H1 (cell line): ENCODE results near the gene ZIC5.

Experiments
- ASH2L ChIP-seq: fragments of 200-600, 300-600 bp; sonication (generic); IDR thresholded peaks from one replicate; pipeline ENCODE4 v1.7.1; 2017; ENCODE audit warnings: low read length
- CHD1 ChIP-seq: IDR thresholded peaks from 2 replicates; pipeline ENCODE4 v1.6.1; 2012; ENCODE audit warnings: low read depth, low read length, improper control_type of control experiment
- EZH2 ChIP-seq: fragments of 200-600 bp; sonication (generic); IDR thresholded peaks from 2 replicates; pipeline ENCODE4 v1.7.1; 2012; ENCODE audit warnings: low read depth, mild to moderate bottlenecking, moderate library complexity, low read length, inconsistent platforms; ENCODE audit not compliant: severe bottlenecking
- POLR2AphosphoS5 ChIP-seq: IDR thresholded peaks from 2 replicates; pipeline ENCODE4 v1.6.1; 2011; ENCODE audit warnings: low read depth, low read length
- SIRT6 ChIP-seq: IDR thresholded peaks from one replicate; pipeline ENCODE4 v1.7.1; 2012; ENCODE audit warnings: low read length, inconsistent platforms
- SP2 ChIP-seq: IDR thresholded peaks from 2 replicates; pipeline ENCODE4 v1.6.1; 2012; ENCODE audit warnings: mild to moderate bottlenecking, low read length, inconsistent platforms
- TF ChIP-seq, protein P1 (sequence below), 3 experiments: IDR thresholded peaks; 1 replicate in 2 of 3; 2 replicates in 1 of 3; pipeline versions ENCODE4 v1.5.1 to v1.6.1; 2011; ENCODE audit warnings: low read length in 3 of 3, mild to moderate bottlenecking in 3 of 3, inconsistent platforms in 2 of 3, low read depth in 1 of 3, moderate library complexity in 1 of 3; ENCODE audit not compliant: insufficient read depth in 1 of 3; ENCODE audit errors: control extremely low read depth in 1 of 3

DNA sequence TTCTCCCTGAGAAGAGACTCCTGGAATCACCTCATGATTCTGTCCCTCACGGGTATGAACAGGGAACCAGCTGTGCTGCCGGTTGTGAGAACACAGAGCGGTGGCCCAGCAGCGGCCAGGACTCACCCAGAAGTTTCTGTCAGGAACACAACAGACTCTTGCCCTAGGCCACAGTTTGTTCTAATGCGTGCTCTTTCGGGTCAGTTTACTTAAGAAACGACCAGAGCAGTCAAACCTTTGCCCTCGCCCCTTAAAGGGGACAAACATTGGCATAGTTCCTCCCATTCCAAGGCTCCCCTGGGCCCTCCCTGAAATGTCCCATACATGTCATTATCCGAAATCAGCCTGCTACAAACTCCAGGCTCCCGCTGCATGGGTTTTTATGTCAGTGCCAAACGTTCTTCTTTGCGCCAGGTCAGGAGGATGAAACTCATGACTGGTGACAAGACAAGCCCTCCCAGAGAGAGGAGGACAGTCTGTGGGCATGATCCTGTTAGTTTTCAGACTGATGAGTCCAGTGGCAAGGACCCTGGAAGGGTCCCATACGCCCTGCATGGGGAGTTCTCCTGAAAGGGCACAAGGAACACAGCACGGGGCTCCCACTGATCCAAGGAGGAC is 18.3 kb downstream of the ZIC5 start:
- TF ChIP-seq POLR2AphosphoS5 (no peak), SP2 (no peak), CHD1 (no peak), SIRT6 (no peak), ASH2L (no peak), EZH2 (no peak)
- TF ChIP-seq, protein P1, sequence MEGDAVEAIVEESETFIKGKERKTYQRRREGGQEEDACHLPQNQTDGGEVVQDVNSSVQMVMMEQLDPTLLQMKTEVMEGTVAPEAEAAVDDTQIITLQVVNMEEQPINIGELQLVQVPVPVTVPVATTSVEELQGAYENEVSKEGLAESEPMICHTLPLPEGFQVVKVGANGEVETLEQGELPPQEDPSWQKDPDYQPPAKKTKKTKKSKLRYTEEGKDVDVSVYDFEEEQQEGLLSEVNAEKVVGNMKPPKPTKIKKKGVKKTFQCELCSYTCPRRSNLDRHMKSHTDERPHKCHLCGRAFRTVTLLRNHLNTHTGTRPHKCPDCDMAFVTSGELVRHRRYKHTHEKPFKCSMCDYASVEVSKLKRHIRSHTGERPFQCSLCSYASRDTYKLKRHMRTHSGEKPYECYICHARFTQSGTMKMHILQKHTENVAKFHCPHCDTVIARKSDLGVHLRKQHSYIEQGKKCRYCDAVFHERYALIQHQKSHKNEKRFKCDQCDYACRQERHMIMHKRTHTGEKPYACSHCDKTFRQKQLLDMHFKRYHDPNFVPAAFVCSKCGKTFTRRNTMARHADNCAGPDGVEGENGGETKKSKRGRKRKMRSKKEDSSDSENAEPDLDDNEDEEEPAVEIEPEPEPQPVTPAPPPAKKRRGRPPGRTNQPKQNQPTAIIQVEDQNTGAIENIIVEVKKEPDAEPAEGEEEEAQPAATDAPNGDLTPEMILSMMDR (IDR thresholded peaks at IDR 0.05; ENCODE audit: control extremely low read depth in 1 of 3, insufficient read depth in 1 of 3, low read depth in 1 of 3, low read length in 3 of 3) = no peak
